IMR-90 (cell line): ENCODE data around the gene PDGFD. TPM values are rescaled to one million over a fixed set of nuclear protein-coding genes. Genes with fewer than 3 reads are reported as not detected.

Experiments used
- ATAC-seq: fragments of 200-7000 bp; cut with Tn5 transposase; 2 replicates; pipeline ENCODE4 v1.9.1; 2020; ENCODE audit warnings: low read depth, mild to moderate bottlenecking, moderate library complexity
- BruUV-seq: library from RNA; stranded (reverse); fragments of 400-500 nt; replicated peaks from 2 replicates; lab custom pipeline; 2021; lab: Mats Ljungman, UMichigan
- CTCF ChIA-PET: fragments of 300-600 bp; formaldehyde crosslinking; extraction: SDS; loops from one replicate; lab custom pipeline; 2021; ENCODE audit warnings: antibody characterized with exemption; lab: Yijun Ruan, JAX
- POLR2A ChIA-PET: fragments of 300-600 bp; sonication (Branson Sonifier 250); formaldehyde crosslinking; loops from one replicate; lab custom pipeline; 2022; ENCODE audit warnings: antibody characterized with exemption; ENCODE audit not compliant: unreplicated experiment; lab: Charles Lee
- DNase-seq: peaks from one replicate; pipeline ENCODE4 v3.0.0; 2013
- H2AFZ ChIP-seq: replicated peaks from 2 replicates; pipeline ENCODE3; 2013; ENCODE audit warnings: low read length, mild to moderate bottlenecking; ENCODE audit not compliant: poor library complexity
- H2AK5ac ChIP-seq: 2 replicates; pipeline ENCODE4 v1.6.1; 2013; ENCODE audit warnings: low read depth, low read length, inconsistent platforms
- H2AK9ac ChIP-seq: replicated peaks from 2 replicates; pipeline ENCODE3; 2013; ENCODE audit warnings: mild to moderate bottlenecking, low read depth, low read length, moderate library complexity; ENCODE audit not compliant: poor library complexity
- H2BK120ac ChIP-seq: 2 replicates; pipeline ENCODE4 v1.6.1; 2013; ENCODE audit warnings: low read depth, low read length, inconsistent platforms
- H2BK15ac ChIP-seq: 3 replicates; pipeline ENCODE4 v1.6.1; 2013; ENCODE audit warnings: low read depth, low read length, inconsistent platforms
- H2BK20ac ChIP-seq: 2 replicates; pipeline ENCODE4 v1.6.1; 2013; ENCODE audit warnings: low read depth, mild to moderate bottlenecking, inconsistent platforms, low read length, moderate library complexity
- H2BK5ac ChIP-seq: 2 replicates; pipeline ENCODE4 v1.6.1; 2013; ENCODE audit warnings: mild to moderate bottlenecking, low read depth, low read length, inconsistent platforms; ENCODE audit not compliant: poor library complexity, severe bottlenecking
- H3K14ac ChIP-seq: replicated peaks from 2 replicates; pipeline ENCODE4 v1.6.1; 2013; ENCODE audit warnings: low read depth, low read length, inconsistent platforms
- H3K18ac ChIP-seq: 2 replicates; pipeline ENCODE4 v1.6.1; 2013; ENCODE audit warnings: low read depth, low read length, control low read depth
- H3K23ac ChIP-seq: 2 replicates; pipeline ENCODE4 v1.6.1; 2013; ENCODE audit warnings: low read depth, low read length, inconsistent platforms
- H3K27ac ChIP-seq: 2 replicates; pipeline ENCODE4 v1.5.1; 2013; ENCODE audit warnings: mild to moderate bottlenecking, control low read depth, low read length; ENCODE audit not compliant: insufficient read depth
- H3K27me3 ChIP-seq: 2 replicates; pipeline ENCODE4 v1.6.1; 2013; ENCODE audit warnings: low read length; ENCODE audit not compliant: control insufficient read depth, insufficient read depth
- H3K36me3 ChIP-seq: 2 replicates; pipeline ENCODE4 v1.6.1; 2013; ENCODE audit warnings: low read length, mixed read lengths; ENCODE audit not compliant: control insufficient read depth, insufficient read depth
- H3K4ac ChIP-seq: 2 replicates; pipeline ENCODE4 v1.6.1; 2013; ENCODE audit warnings: low read depth, low read length, inconsistent platforms
- H3K4me1 ChIP-seq: 2 replicates; pipeline ENCODE4 v1.6.1; 2013; ENCODE audit warnings: low read length, mixed read lengths; ENCODE audit not compliant: control insufficient read depth, insufficient read depth
- H3K4me2 ChIP-seq: 2 replicates; pipeline ENCODE4 v1.6.1; 2013; ENCODE audit warnings: low read depth, mild to moderate bottlenecking, control low read depth, low read length, moderate library complexity
- H3K4me3 ChIP-seq: 2 replicates; pipeline ENCODE4 v1.5.1; 2013; ENCODE audit warnings: low read depth, mild to moderate bottlenecking, control low read depth, low read length, moderate library complexity; ENCODE audit not compliant: insufficient read depth
- H3K56ac ChIP-seq: 2 replicates; pipeline ENCODE4 v1.6.1; 2013; ENCODE audit warnings: low read length, inconsistent platforms; ENCODE audit not compliant: insufficient read depth; ENCODE audit errors: extremely low read depth
- H3K79me1 ChIP-seq, 2 experiments: 2 replicates each; pipeline ENCODE4 v1.6.1; 2013; ENCODE audit warnings: low read length in 2 of 2, inconsistent platforms in 1 of 2, low read depth in 1 of 2
- H3K9ac ChIP-seq: 2 replicates; pipeline ENCODE4 v1.6.1; 2013; ENCODE audit warnings: low read depth, low read length, control low read depth
- H3K9me1 ChIP-seq: 2 replicates; pipeline ENCODE4 v1.6.1; 2013; ENCODE audit warnings: low read length, inconsistent platforms; ENCODE audit not compliant: insufficient read depth
- H3K9me3 ChIP-seq: 2 replicates; pipeline ENCODE4 v1.6.1; 2013; ENCODE audit warnings: low read length; ENCODE audit not compliant: control insufficient read depth, insufficient read depth
- H4K20me1 ChIP-seq: 2 replicates; pipeline ENCODE4 v1.6.1; 2013; ENCODE audit warnings: low read length, inconsistent platforms; ENCODE audit not compliant: insufficient read depth
- H4K5ac ChIP-seq: 2 replicates; pipeline ENCODE4 v1.6.1; 2013; ENCODE audit warnings: mild to moderate bottlenecking, low read depth, low read length, control low read depth
- H4K8ac ChIP-seq, 2 experiments: 2 replicates each; pipeline ENCODE4 v1.6.1; 2013; ENCODE audit warnings: low read depth in 2 of 2, low read length in 2 of 2, control low read depth in 1 of 2, inconsistent platforms in 1 of 2
- H4K91ac ChIP-seq: 2 replicates; pipeline ENCODE4 v1.6.1; 2013; ENCODE audit warnings: low read depth, low read length, inconsistent platforms; ENCODE audit not compliant: insufficient read depth
- BHLHE40 ChIP-seq: fragments of 150-350 bp; IDR thresholded peaks from 2 replicates; pipeline ENCODE4 v1.6.1; 2016; ENCODE audit warnings: mild to moderate bottlenecking, low read depth, low read length
- CEBPB ChIP-seq: IDR thresholded peaks from 2 replicates; pipeline ENCODE4 v1.6.1; 2012; ENCODE audit warnings: low read depth, low read length, improper control_type of control experiment
- CHD1 ChIP-seq: IDR thresholded peaks from 2 replicates; pipeline ENCODE4 v1.6.1; 2012; ENCODE audit warnings: low read depth, low read length, improper control_type of control experiment
- CTCF ChIP-seq: conservative IDR thresholded peaks from 2 replicates; pipeline ENCODE4 v1.5.1; 2012; ENCODE audit warnings: mild to moderate bottlenecking, low read depth, low read length, improper control_type of control experiment
- ELK1 ChIP-seq: fragments of 150-350 bp; IDR thresholded peaks from 2 replicates; pipeline ENCODE4 v1.6.1; 2016; ENCODE audit warnings: low read depth, mild to moderate bottlenecking, low read length, moderate library complexity, borderline replicate concordance
- FOS ChIP-seq: fragments of 150-350 bp; IDR thresholded peaks from 2 replicates; pipeline ENCODE4 v1.6.1; 2016; ENCODE audit warnings: low read depth, low read length
- MAFK ChIP-seq: IDR thresholded peaks from 2 replicates; pipeline ENCODE4 v1.6.1; 2012; ENCODE audit warnings: low read depth, low read length, improper control_type of control experiment
- MAZ ChIP-seq: IDR thresholded peaks from 2 replicates; pipeline ENCODE4 v1.6.1; 2012; ENCODE audit warnings: low read depth, mild to moderate bottlenecking, low read length, improper control_type of control experiment, moderate library complexity, borderline replicate concordance
- MXI1 ChIP-seq: IDR thresholded peaks from 2 replicates; pipeline ENCODE4 v1.6.1; 2012; ENCODE audit warnings: low read depth, mild to moderate bottlenecking, low read length, moderate library complexity, borderline replicate concordance
- NFE2L2 ChIP-seq: fragments of 150-350 bp; IDR thresholded peaks from 2 replicates; pipeline ENCODE4 v1.6.1; 2016; ENCODE audit warnings: low read depth, mild to moderate bottlenecking, low read length
- POLR2A ChIP-seq: IDR thresholded peaks from 2 replicates; pipeline ENCODE4 v1.6.1; 2012; ENCODE audit warnings: mild to moderate bottlenecking, low read depth, low read length
- RAD21 ChIP-seq: IDR thresholded peaks from 2 replicates; pipeline ENCODE4 v1.6.1; 2012; ENCODE audit warnings: low read length, improper control_type of control experiment
- RCOR1 ChIP-seq: IDR thresholded peaks from 2 replicates; pipeline ENCODE4 v1.6.1; 2012; ENCODE audit warnings: mild to moderate bottlenecking, low read length, improper control_type of control experiment; ENCODE audit not compliant: insufficient replicate concordance
- RFX5 ChIP-seq: IDR thresholded peaks from 2 replicates; pipeline ENCODE4 v1.8.0; 2012; ENCODE audit warnings: low read depth, mild to moderate bottlenecking, low read length, moderate library complexity
- SMC3 ChIP-seq: fragments of 150-350 bp; IDR thresholded peaks from 2 replicates; pipeline ENCODE4 v1.6.1; 2016; ENCODE audit warnings: low read depth, mild to moderate bottlenecking, antibody characterized with exemption, low read length, moderate library complexity
- USF2 ChIP-seq: fragments of 150-350 bp; IDR thresholded peaks from 2 replicates; pipeline ENCODE4 v1.6.1; 2017; ENCODE audit warnings: mild to moderate bottlenecking, antibody characterized with exemption, low read length, low read depth
- WGBS, 2 experiments: methylation state at CpG; one replicate each; pipeline versions ENCODE4 v1.1.5 to v1.1.7; 2013; ENCODE audit warnings: missing lambda C conversion rate in 2 of 2; ENCODE audit not compliant: insufficient read length in 1 of 2; ENCODE audit errors: extremely low coverage in 2 of 2; 5-methylcytosine and 5-hydroxymethylcytosine counted together
- dilution Hi-C: fragments of 300-500 bp; cut with HindIII; formaldehyde crosslinking; loops from one replicate; pipeline ENCODE4 v1.14.3; 2018; ENCODE audit warnings: low sequenced_read_pairs; ENCODE audit not compliant: unreplicated experiment
- in situ Hi-C: fragments of 300-500 bp; cut with MboI; formaldehyde crosslinking; loops from 3 replicates; pipeline ENCODE4 v1.14.3; 2019; ENCODE audit warnings: low sequenced_read_pairs, inconsistent platforms, mixed read lengths
- intact Hi-C: fragments of 100-400 bp; cut with micrococcal nuclease; formaldehyde crosslinking; loops from 2 replicates; pipeline ENCODE4 v1.10.0; 2022
- polyA plus RNA-seq, 3 experiments: library from polyadenylated mRNA; depleted of rRNA; stranded (reverse); fragments of >200 nt; gene quantifications; 2 replicates each; pipeline ENCODE4 v1.2.3, GENCODE V29; 2012; ENCODE audit warnings: low replicate concordance in 1 of 3
- total RNA-seq: library from RNA; depleted of rRNA; stranded (reverse); fragments of >200 nt; gene quantifications from 2 replicates; pipeline ENCODE4 v1.2.3, GENCODE V29; 2012

Gene PDGFD
- total and polyA plus RNA-seq, 2 of the 4 experiments (the other 2 are of a cell fraction), result 2.1 to 3.0 TPM

- no peak overlapping the region for H3K14ac ChIP-seq
- H3K9me3 ChIP-seq, result no peaks in the 10 kb centered on the region
- no peak overlapping the region for H3K23ac ChIP-seq
- peak; percentile 5 for DNase-seq
- TF ChIP-seq MAFK, result no peak
- TF ChIP-seq NFE2L2, result no peak
- TF ChIP-seq CHD1, result no peak
- no peak for TF ChIP-seq USF2
- no peak for TF ChIP-seq FOS
- TF ChIP-seq SMC3, result no peak
- no peak for TF ChIP-seq CEBPB
- no peak for TF ChIP-seq BHLHE40
- TF ChIP-seq MAZ, result no peak
- no peak for TF ChIP-seq MXI1
- no peak for TF ChIP-seq RFX5
- no peak for TF ChIP-seq CTCF
- no peak for TF ChIP-seq ELK1
- TF ChIP-seq POLR2A, result no peak
- no peak for TF ChIP-seq RCOR1
- TF ChIP-seq RAD21, result no peak
- H2AFZ ChIP-seq, result no peak overlapping the region
- in situ Hi-C loops (no loop called here), dilution Hi-C loops (no loop called here), intact Hi-C loops (no loop called here)
- no peak overlapping the region for H2BK15ac ChIP-seq
- no peaks in the 10 kb centered on the region for H3K36me3 ChIP-seq
- H2AK9ac ChIP-seq, result no peak overlapping the region
- no peak overlapping the region for H2BK120ac ChIP-seq
- H3K9ac ChIP-seq, result no peak overlapping the region
- H3K18ac ChIP-seq, result no peak overlapping the region
- POLR2A ChIA-PET, result no interaction called here
- H2AK5ac ChIP-seq, result no peak overlapping the region
- BruUV-seq, result no TSS peak
- H3K4ac ChIP-seq, result no peak overlapping the region
- H2BK5ac ChIP-seq, result no peak overlapping the region
- no peak for ATAC-seq
- H3K56ac ChIP-seq, result no peak overlapping the region
- no peak overlapping the region for H3K4me3 ChIP-seq
- 90% methylated on average over 3 of the region's 9 CpGs; no CpG with 5 or more reads in 1 of the 2 experiments for WGBS, 2 experiments
- H3K4me1 ChIP-seq, result peaks cover 2% of the 10 kb centered on the region; the same call in 1 of the 2 replicates
- no peaks in the 10 kb centered on the region for H4K20me1 ChIP-seq
- H2BK20ac ChIP-seq, result no peak overlapping the region
- no peak overlapping the region for H4K5ac ChIP-seq
- no peak overlapping the region for H3K27ac ChIP-seq
- no peak overlapping the region for H3K4me2 ChIP-seq
- H4K8ac ChIP-seq, result no peak overlapping the region
- H3K79me1 ChIP-seq, result no peaks in the 10 kb centered on the region
- no peaks in the 10 kb centered on the region for H3K27me3 ChIP-seq
- CTCF ChIA-PET, result no interaction called here
- H4K91ac ChIP-seq, result no peak overlapping the region
- H3K9me1 ChIP-seq, result no peaks in the 10 kb centered on the region
These were observed 102.0 kb downstream of the PDGFD start for GRCh38 chr11:104061853-104062521.
